K562 (cell line): ENCODE measurements around the gene POLR3GL. TPM values are rescaled to one million over a fixed set of nuclear protein-coding genes. Genes with fewer than 3 reads are reported as not detected.

Experiments used
- KLF10 ChIP-seq: fragments of 250-450 bp; sonication (Bioruptor Pico); IDR thresholded peaks from 2 replicates; pipeline ENCODE4 v1.6.1; 2021; ENCODE audit warnings: matching md5 sums
- MYBL2 ChIP-seq, 2 experiments: fragments of 450-650 bp in 1 of 2; sonication (generic) in 1 of 2; formaldehyde crosslinking in 1 of 2; IDR thresholded peaks; 2 replicates each; pipeline versions ENCODE4 v1.6.1 to v1.8.1; 2017 to 2022; ENCODE audit warnings: borderline replicate concordance in 1 of 2, inconsistent platforms in 1 of 2, low read depth in 1 of 2, mild to moderate bottlenecking in 1 of 2, missing genetic modification reagents in 1 of 2, moderate library complexity in 1 of 2
- NBN ChIP-seq: fragments of 450-650 bp; IDR thresholded peaks from 2 replicates; pipeline ENCODE4 v1.6.1; 2016; ENCODE audit warnings: low read depth, mild to moderate bottlenecking
- NFIC ChIP-seq: fragments of 450-650 bp; IDR thresholded peaks from 2 replicates; pipeline ENCODE4 v1.6.1; 2017; ENCODE audit warnings: mild to moderate bottlenecking, inconsistent platforms
- NR2C1 ChIP-seq, 2 experiments: fragments of 450-650 bp; IDR thresholded peaks; 2 replicates each; pipeline ENCODE4 v1.6.1; 2017; ENCODE audit warnings: mild to moderate bottlenecking in 2 of 2, antibody characterized with exemption in 1 of 2, inconsistent platforms in 1 of 2, missing compliant biosample characterization in 1 of 2, missing genetic modification characterization in 1 of 2
- SMARCE1 ChIP-seq: fragments of 450-650 bp; IDR thresholded peaks from 2 replicates; pipeline ENCODE4 v1.7.1; 2016; ENCODE audit warnings: mild to moderate bottlenecking
- TSC22D4 ChIP-seq: fragments of 450-650 bp; IDR thresholded peaks from 2 replicates; pipeline ENCODE4 v1.6.1; 2016; ENCODE audit warnings: missing genetic modification characterization, missing biosample characterization, control low read depth
- XRCC5 ChIP-seq: fragments of 200-400 bp; formaldehyde crosslinking; IDR thresholded peaks from 2 replicates; pipeline ENCODE4 v1.6.1; 2017; ENCODE audit warnings: low read depth, mild to moderate bottlenecking, low read length
- ZC3H4 ChIP-seq: sonication (generic); formaldehyde crosslinking; IDR thresholded peaks from 2 replicates; pipeline ENCODE4 v1.9.0; 2021; ENCODE audit warnings: missing genetic modification reagents, borderline replicate concordance
- ZNF184 ChIP-seq: sonication (generic); formaldehyde crosslinking; IDR thresholded peaks from 2 replicates; pipeline ENCODE4 v1.5.0; 2020; ENCODE audit warnings: missing genetic modification reagents
- ZNF347 ChIP-seq: fragments of 450-650 bp; formaldehyde crosslinking; IDR thresholded peaks from 2 replicates; pipeline ENCODE4 v1.4.0; 2020; ENCODE audit warnings: low read depth, mild to moderate bottlenecking, moderate library complexity
- polyA plus RNA-seq, 8 experiments: library from polyadenylated mRNA; depleted of rRNA in 4 of 8; stranded (reverse) in 5 of 8; unstranded in 3 of 8; fragments of >200 nt; fragmentation: Nextera tagmentation in 2 of 8; fragmentation: Illumina TruSeq in 1 of 8; extraction: Ambion mirVana in 2 of 8; extraction: Trizol in 1 of 8; gene quantifications; 2 replicates each; pipeline versions ENCODE4 v1.2.1 to v1.2.3, GENCODE V29; 2011 to 2014; ENCODE audit warnings: inconsistent platforms in 1 of 8, missing spikeins in 1 of 8
- total RNA-seq, 7 experiments: library from RNA; depleted of rRNA in 6 of 7; stranded (reverse); fragments of >200 nt in 6 of 7; fragmentation: Illumina TruSeq in 2 of 7; extraction: Trizol in 2 of 7; gene quantifications; 2 replicates each; pipeline versions ENCODE4 v1.2.1 to v1.2.3, GENCODE V29; 2011 to 2021; ENCODE audit warnings: low replicate concordance in 1 of 7
- TF ChIP-seq, protein P1 (sequence below): fragments of 450-650 bp; IDR thresholded peaks from 2 replicates; pipeline ENCODE4 v1.6.1; 2016
- TF ChIP-seq, protein P2 (sequence below): fragments of 150-350 bp; conservative IDR thresholded peaks from 2 replicates; pipeline ENCODE4 v1.6.1; 2014; ENCODE audit warnings: low read length
- TF ChIP-seq, protein P3 (sequence below): fragments of 250-450 bp; sonication (Bioruptor Pico); IDR thresholded peaks from 2 replicates; pipeline ENCODE4 v1.4.0; 2020; ENCODE audit warnings: borderline replicate concordance
- TF ChIP-seq, protein P4 (sequence below): fragments of 450-650 bp; formaldehyde crosslinking; IDR thresholded peaks from 2 replicates; pipeline ENCODE4 v1.4.0; 2020; ENCODE audit warnings: mild to moderate bottlenecking, mixed read lengths

POLR3GL gene
- total and polyA plus RNA-seq, 9 of the 15 experiments (the other 6 are each of a cell fraction or from before 2014, with no cell fraction given) = 14.6 to 48.4 (median 38.2) TPM

DNA sequence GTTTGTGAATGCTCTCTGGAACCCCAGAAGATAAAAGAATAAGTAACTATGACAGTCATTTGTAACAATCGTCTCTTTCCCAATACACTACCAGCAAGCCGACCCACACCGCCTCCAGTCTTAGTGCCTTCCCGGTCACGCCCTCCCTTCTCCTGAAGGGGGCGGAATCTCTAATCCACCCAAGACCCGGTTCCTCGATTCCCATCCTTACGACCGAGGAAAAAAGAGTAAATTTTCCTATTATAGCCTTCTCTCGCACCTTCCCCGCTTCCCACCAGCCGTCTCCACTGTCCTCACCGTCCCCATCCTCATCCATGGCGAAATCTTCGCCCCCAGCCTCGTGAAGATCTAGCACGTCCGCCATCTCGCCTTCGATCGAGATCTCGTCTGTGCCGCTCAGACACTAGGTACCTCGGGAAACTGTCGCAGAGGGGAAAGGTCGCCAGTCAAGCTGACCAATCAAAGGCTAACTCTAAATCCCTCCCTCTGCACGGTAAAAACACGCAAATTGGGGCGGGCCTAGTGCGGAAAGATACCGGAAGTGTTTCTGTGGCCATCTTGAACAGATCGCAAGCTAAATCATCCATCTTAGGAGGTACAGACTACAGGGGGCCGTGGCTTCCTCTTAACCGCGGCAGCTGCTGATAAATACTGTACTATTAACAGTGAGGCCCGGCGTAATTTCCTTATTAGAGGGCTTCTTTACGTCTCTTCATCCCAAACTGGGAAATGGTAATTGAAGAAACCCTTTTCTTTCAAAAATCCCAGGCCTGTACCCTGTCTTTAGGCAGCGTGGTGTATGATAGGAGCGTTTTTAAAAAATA lies 37.2 kb upstream of the POLR3GL start, which contains the start of gene RBM8A (continued):
- peak; percentile 98 for TF ChIP-seq NBN
- TF ChIP-seq, protein P1, sequence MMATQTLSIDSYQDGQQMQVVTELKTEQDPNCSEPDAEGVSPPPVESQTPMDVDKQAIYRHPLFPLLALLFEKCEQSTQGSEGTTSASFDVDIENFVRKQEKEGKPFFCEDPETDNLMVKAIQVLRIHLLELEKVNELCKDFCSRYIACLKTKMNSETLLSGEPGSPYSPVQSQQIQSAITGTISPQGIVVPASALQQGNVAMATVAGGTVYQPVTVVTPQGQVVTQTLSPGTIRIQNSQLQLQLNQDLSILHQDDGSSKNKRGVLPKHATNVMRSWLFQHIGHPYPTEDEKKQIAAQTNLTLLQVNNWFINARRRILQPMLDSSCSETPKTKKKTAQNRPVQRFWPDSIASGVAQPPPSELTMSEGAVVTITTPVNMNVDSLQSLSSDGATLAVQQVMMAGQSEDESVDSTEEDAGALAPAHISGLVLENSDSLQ = peak; percentile 89
- TF ChIP-seq ZNF347 (CRISPR knock-in tag) = no peak
- no peak for TF ChIP-seq TSC22D4 (tag)
- TF ChIP-seq NR2C1 (IDR thresholded peaks at IDR 0.05) = peak; percentile 99
- peak; percentile 99 for TF ChIP-seq NR2C1 (tag; IDR thresholded peaks at IDR 0.05)
- peak; percentile 72 for TF ChIP-seq MYBL2 (IDR thresholded peaks at IDR 0.05; ENCODE audit: low read depth)
- TF ChIP-seq MYBL2 (CRISPR knock-in tag; IDR thresholded peaks at IDR 0.05; ENCODE audit: borderline replicate concordance) = no peak
- TF ChIP-seq ZNF184 (CRISPR knock-in tag) = no peak
- TF ChIP-seq, protein P2, sequence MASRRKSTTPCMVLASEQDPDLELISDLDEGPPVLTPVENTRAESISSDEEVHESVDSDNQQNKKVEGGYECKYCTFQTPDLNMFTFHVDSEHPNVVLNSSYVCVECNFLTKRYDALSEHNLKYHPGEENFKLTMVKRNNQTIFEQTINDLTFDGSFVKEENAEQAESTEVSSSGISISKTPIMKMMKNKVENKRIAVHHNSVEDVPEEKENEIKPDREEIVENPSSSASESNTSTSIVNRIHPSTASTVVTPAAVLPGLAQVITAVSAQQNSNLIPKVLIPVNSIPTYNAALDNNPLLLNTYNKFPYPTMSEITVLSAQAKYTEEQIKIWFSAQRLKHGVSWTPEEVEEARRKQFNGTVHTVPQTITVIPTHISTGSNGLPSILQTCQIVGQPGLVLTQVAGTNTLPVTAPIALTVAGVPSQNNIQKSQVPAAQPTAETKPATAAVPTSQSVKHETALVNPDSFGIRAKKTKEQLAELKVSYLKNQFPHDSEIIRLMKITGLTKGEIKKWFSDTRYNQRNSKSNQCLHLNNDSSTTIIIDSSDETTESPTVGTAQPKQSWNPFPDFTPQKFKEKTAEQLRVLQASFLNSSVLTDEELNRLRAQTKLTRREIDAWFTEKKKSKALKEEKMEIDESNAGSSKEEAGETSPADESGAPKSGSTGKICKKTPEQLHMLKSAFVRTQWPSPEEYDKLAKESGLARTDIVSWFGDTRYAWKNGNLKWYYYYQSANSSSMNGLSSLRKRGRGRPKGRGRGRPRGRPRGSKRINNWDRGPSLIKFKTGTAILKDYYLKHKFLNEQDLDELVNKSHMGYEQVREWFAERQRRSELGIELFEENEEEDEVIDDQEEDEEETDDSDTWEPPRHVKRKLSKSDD = 0 out of 2 replicates have a peak, but pooled peaks have one; percentile 41
- TF ChIP-seq, protein P3, sequence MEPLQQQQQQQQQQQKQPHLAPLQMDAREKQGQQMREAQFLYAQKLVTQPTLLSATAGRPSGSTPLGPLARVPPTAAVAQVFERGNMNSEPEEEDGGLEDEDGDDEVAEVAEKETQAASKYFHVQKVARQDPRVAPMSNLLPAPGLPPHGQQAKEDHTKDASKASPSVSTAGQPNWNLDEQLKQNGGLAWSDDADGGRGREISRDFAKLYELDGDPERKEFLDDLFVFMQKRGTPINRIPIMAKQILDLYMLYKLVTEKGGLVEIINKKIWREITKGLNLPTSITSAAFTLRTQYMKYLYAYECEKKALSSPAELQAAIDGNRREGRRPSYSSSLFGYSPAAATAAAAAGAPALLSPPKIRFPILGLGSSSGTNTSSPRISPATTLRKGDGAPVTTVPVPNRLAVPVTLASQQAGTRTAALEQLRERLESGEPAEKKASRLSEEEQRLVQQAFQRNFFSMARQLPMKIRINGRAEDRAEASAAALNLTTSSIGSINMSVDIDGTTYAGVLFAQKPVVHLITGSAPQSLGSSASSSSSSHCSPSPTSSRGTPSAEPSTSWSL (CRISPR knock-in tag) = no peak
- TF ChIP-seq XRCC5 = no peak
- TF ChIP-seq SMARCE1 = peak; percentile 75; the same call in 1 of the 2 replicates
- no peak for TF ChIP-seq KLF10
- TF ChIP-seq NFIC = peak; percentile 74
- no peak for TF ChIP-seq ZC3H4
- TF ChIP-seq, protein P4, sequence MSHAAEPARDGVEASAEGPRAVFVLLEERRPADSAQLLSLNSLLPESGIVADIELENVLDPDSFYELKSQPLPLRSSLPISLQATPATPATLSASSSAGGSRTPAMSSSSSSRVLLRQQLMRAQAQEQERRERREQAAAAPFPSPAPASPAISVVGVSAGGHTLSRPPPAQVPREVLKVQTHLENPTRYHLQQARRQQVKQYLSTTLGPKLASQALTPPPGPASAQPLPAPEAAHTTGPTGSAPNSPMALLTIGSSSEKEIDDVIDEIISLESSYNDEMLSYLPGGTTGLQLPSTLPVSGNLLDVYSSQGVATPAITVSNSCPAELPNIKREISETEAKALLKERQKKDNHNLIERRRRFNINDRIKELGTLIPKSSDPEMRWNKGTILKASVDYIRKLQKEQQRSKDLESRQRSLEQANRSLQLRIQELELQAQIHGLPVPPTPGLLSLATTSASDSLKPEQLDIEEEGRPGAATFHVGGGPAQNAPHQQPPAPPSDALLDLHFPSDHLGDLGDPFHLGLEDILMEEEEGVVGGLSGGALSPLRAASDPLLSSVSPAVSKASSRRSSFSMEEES = no peak
